Spleen (tissue), 11 donors: Measurements from ENCODE around the gene CTH. TPM values are rescaled to one million over a fixed set of nuclear protein-coding genes. Genes with fewer than 3 reads are reported as not detected.

Experiments
- DNase-seq: peaks from one replicate; pipeline ENCODE4 v3.0.0-alpha.2; 2020
- H3K27ac ChIP-seq, 8 donors: fragments of 200-600 bp; sonication (generic) in 7 of 8; 1 replicate in 4 of 8; 2 replicates in 4 of 8; pipeline versions ENCODE4 v1.5.0 to v1.8.0; 2016 to 2021; ENCODE audit warnings: inconsistent platforms in 4 of 8, mild to moderate bottlenecking in 4 of 8, moderate library complexity in 1 of 8
- H3K27me3 ChIP-seq, 7 donors: fragments of 200-600 bp; sonication (generic) in 6 of 7; replicated peaks in 1 of 7; 1 replicate in 4 of 7; 2 replicates in 3 of 7; pipeline versions ENCODE4 v1.5.0 to v1.8.0; 2016 to 2021; ENCODE audit warnings: inconsistent platforms in 3 of 7, mild to moderate bottlenecking in 1 of 7
- H3K36me3 ChIP-seq, 6 donors: fragments of 200-600 bp; sonication (generic) in 5 of 6; 1 replicate in 4 of 6; 2 replicates in 2 of 6; pipeline versions ENCODE4 v1.5.0 to v1.8.0; 2016 to 2021; ENCODE audit warnings: inconsistent platforms in 2 of 6
- H3K4me1 ChIP-seq, 6 donors: fragments of 200-600 bp; sonication (generic) in 5 of 6; 1 replicate in 3 of 6; 2 replicates in 3 of 6; pipeline versions ENCODE4 v1.5.0 to v1.8.0; 2016 to 2021; ENCODE audit warnings: inconsistent platforms in 3 of 6
- H3K4me3 ChIP-seq, 8 donors: fragments of 200-600 bp; sonication (generic) in 7 of 8; 1 replicate in 4 of 8; 2 replicates in 4 of 8; pipeline versions ENCODE4 v1.5.0 to v1.8.0; 2016 to 2021; ENCODE audit warnings: inconsistent platforms in 4 of 8, mild to moderate bottlenecking in 4 of 8, moderate library complexity in 2 of 8
- H3K9me3 ChIP-seq, 8 donors: fragments of 200-600 bp; sonication (generic) in 7 of 8; 1 replicate in 4 of 8; 2 replicates in 4 of 8; pipeline versions ENCODE4 v1.5.0 to v1.8.0; 2016 to 2021; ENCODE audit warnings: inconsistent platforms in 4 of 8
- POLR2A ChIP-seq, 3 donors: fragments of 450-650 bp; IDR thresholded peaks; one replicate each; pipeline ENCODE4 v1.5.1; 2017; ENCODE audit warnings: antibody characterized with exemption in 3 of 3, mild to moderate bottlenecking in 1 of 3
- POLR2AphosphoS5 ChIP-seq, 3 donors: sonication (generic); formaldehyde crosslinking; IDR thresholded peaks; one replicate each; pipeline ENCODE4 v1.5.1; 2017; ENCODE audit warnings: antibody characterized with exemption in 3 of 3
- WGBS, 5 donors: extraction: QIAGEN DNeasy Blood & Tissue Kit in 3 of 5; methylation state at CpG; one replicate each; pipeline versions ENCODE4 v1.1.5 to v1.1.7; 2013 to 2018; 5-methylcytosine and 5-hydroxymethylcytosine counted together
- intact Hi-C: fragments of 100-400 bp; cut with DNase I; formaldehyde crosslinking; loops from one replicate; pipeline ENCODE4 v1.15.0; 2023; ENCODE audit warnings: low total_unique reads
- polyA plus RNA-seq, 3 donors: library from polyadenylated mRNA; stranded (reverse); fragments of 200-250 nt; gene quantifications; one replicate each; pipeline ENCODE4 v1.2.1, GENCODE V29; 2013
- total RNA-seq, 7 donors: library from RNA; depleted of rRNA in 3 of 7; stranded (reverse); fragments of >200 nt in 3 of 7; fragmentation: NEBNext Ultra II Directional in 4 of 7; extraction: Animal tissue kit (Norgen Biotek cat#: 25700) in 4 of 7; gene quantifications; one replicate each; pipeline versions ENCODE4 v1.1.0 to v1.2.1, GENCODE V29; 2016 to 2021
- TF ChIP-seq, protein P1 (sequence below), 11 experiments: fragments of 200-600 bp in 7 of 11; fragments of 450-650 bp in 4 of 11; sonication (generic) in 4 of 11; IDR thresholded peaks in 8 of 11; conservative IDR thresholded peaks in 3 of 11; 1 replicate in 7 of 11; 2 replicates in 4 of 11; pipeline versions ENCODE4 v1.4.0 to v1.8.0; 2016 to 2021; ENCODE audit warnings: antibody characterized with exemption in 11 of 11, inconsistent platforms in 4 of 11, mild to moderate bottlenecking in 1 of 11
- donor health status: healthy with polysubstance abuse.
- donor health status: DM: no; HTN: no; CAD: no; lungs with moderate emphysema.
- donor health status: DM: no; HTN: no; CAD: no.
- donor health status: Bipolar disorder and iron deficiency.
- donor health status: healthy.
- donor health status: DM: no; HTN: no; CAD: no.
- donor health status: DM: yes; HTN: yes; CAD: no.

CTH gene
- total and polyA plus RNA-seq, 10 donors = 0.80 to 2.7 (median 1.3) TPM

DNA sequence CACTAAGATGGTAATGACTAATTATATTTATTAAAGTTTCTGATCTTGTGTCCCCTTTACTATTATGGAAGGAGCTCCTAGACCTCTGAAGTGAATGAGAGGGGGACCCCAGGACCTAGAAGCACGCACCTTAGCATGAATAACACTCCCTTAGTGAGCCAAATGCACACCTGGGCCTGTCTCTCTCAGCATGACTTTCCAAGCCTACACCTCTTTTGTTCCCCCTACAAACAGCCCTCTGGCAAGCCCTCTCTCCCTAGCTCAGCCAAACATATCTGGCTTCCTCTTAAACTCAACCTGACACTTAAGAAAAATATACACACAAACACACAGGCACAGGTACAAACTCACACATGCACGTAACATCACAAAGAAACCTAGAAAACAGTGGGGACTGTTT is 7.3 kb upstream of the CTH start:
- H3K36me3 ChIP-seq = no peaks in the 10 kb centered on the region
- peaks cover 0 to 4% (median 0%) of the 10 kb centered on the region in 7 donors for H3K27me3 ChIP-seq
- 72 to 92% (median 84%) methylated on average over 2 of the region's 2 CpGs for WGBS, 5 donors
- no peaks in the 10 kb centered on the region for H3K4me1 ChIP-seq
- no peak for DNase-seq
- H3K4me3 ChIP-seq = no peak overlapping the region
- H3K27ac ChIP-seq = no peak overlapping the region
- TF ChIP-seq POLR2A (IDR thresholded peaks at IDR 0.05) (no peak), POLR2AphosphoS5 (IDR thresholded peaks at IDR 0.05) (no peak)
- TF ChIP-seq, protein P1, sequence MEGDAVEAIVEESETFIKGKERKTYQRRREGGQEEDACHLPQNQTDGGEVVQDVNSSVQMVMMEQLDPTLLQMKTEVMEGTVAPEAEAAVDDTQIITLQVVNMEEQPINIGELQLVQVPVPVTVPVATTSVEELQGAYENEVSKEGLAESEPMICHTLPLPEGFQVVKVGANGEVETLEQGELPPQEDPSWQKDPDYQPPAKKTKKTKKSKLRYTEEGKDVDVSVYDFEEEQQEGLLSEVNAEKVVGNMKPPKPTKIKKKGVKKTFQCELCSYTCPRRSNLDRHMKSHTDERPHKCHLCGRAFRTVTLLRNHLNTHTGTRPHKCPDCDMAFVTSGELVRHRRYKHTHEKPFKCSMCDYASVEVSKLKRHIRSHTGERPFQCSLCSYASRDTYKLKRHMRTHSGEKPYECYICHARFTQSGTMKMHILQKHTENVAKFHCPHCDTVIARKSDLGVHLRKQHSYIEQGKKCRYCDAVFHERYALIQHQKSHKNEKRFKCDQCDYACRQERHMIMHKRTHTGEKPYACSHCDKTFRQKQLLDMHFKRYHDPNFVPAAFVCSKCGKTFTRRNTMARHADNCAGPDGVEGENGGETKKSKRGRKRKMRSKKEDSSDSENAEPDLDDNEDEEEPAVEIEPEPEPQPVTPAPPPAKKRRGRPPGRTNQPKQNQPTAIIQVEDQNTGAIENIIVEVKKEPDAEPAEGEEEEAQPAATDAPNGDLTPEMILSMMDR (IDR thresholded peaks at IDR 0.05 in 8 of 11, conservative IDR thresholded peaks at IDR 0.05 in 3 of 11) = no peak
- intact Hi-C loops = no loop called here
- H3K9me3 ChIP-seq = no peaks in the 10 kb centered on the region

DNA sequence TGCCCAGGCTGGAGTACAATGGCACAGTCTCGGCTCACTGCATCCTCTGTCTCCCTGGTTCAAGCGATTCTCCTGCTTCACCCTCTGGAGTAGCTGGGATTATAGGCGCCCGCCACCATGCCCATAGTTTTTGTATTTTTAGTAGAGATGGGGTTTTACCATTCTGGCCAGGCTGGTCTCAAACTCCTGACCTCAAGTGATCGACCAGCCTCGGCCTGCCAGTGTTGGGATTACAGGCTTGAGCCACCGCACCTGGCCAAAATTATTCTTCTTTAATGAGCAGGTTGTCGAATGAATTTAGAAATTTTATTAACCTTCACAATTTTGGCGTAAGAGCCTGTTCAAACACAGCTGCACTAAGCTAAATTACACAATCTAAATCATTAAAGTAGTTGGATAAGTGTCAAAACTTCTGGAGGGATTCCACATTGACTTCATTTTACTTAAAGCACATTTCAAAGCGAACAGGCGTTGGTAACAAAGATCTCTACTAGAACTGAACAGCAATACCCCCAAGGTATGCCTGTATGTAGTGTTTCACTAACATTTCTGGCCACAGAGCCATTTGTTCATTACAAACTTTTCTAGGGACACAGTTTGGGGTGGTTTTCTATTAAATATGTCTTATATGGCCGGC is 5.2 kb upstream of the CTH start:
- intact Hi-C loops = no loop called here
- no peak overlapping the region for H3K27ac ChIP-seq
- no peak overlapping the region for H3K4me3 ChIP-seq
- H3K27me3 ChIP-seq = peaks cover 0 to 4% (median 0%) of the 10 kb centered on the region in 7 donors
- H3K9me3 ChIP-seq = no peaks in the 10 kb centered on the region
- TF ChIP-seq, protein P1 (IDR thresholded peaks at IDR 0.05 in 8 of 11, conservative IDR thresholded peaks at IDR 0.05 in 3 of 11) = no peak
- TF ChIP-seq POLR2AphosphoS5 (IDR thresholded peaks at IDR 0.05) (no peak), POLR2A (IDR thresholded peaks at IDR 0.05) (no peak)
- peaks cover 0 to 11% (median 7%) of the 10 kb centered on the region in 6 donors for H3K4me1 ChIP-seq
- no peaks in the 10 kb centered on the region for H3K36me3 ChIP-seq
- 87 to 93% (median 89%) methylated on average over 12 of the region's 12 CpGs for WGBS, 5 donors
- DNase-seq = no peak

DNA sequence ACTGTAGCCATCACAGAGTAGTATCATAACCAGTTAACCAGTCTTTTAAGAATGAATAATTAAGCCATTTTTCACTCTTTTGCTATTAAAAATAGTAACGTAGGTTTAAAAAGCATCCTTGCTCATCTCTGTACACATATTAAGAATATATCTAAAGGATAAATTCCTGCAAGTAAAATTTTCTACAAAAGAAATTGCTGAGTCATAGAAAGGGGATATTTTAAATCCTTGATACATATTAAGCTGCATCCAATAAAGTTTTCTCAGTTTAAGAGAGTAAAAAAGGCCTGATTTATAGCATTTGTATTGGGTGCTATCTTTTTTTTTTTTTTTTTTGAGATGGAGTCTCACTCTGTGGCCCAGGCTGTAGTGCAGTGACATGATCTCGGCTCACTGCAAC is 1.9 kb upstream of the CTH start:
- intact Hi-C loops = no loop called here
- H3K27me3 ChIP-seq = peaks cover 0 to 4% (median 0%) of the 10 kb centered on the region in 7 donors
- 92 to 100% (median 98%) methylated on average over 2 of the region's 2 CpGs for WGBS, 5 donors
- no peak overlapping the region for H3K27ac ChIP-seq
- H3K9me3 ChIP-seq = no peaks in the 10 kb centered on the region
- no peak for DNase-seq
- no peak overlapping the region for H3K4me3 ChIP-seq
- no peak for TF ChIP-seq POLR2AphosphoS5 (IDR thresholded peaks at IDR 0.05)
- TF ChIP-seq, protein P1 (IDR thresholded peaks at IDR 0.05 in 8 of 11, conservative IDR thresholded peaks at IDR 0.05 in 3 of 11) = no peak
- TF ChIP-seq POLR2A (IDR thresholded peaks at IDR 0.05) = no peak
- no peaks in the 10 kb centered on the region for H3K36me3 ChIP-seq
- H3K4me1 ChIP-seq = peaks cover 5 to 29% (median 21%) of the 10 kb centered on the region in 6 donors

DNA sequence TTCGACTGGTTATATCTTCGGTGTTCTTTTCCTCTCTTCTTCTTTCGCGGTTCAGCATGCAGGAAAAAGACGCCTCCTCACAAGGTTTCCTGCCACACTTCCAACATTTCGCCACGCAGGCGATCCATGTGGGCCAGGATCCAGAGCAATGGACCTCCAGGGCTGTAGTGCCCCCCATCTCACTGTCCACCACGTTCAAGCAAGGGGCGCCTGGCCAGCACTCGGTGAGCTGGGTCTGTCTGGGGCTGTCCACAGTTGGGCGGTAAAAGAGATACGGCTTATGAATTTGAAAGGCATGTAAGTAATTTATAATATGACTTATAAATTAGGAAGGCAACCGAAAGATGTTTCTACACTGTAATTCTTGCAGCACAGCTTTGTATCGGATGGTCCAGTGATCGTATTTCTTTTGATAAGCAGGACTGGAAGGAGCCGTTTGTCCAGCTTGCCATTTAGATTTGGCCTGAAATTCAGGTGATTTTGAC is 334 bp downstream of the CTH start:
- intact Hi-C loops = loop anchor here (10.0 kb wide), 1 partner anchor 57 kb away; the partner anchor contains the start of gene ANKRD13C
- DNase-seq = peak; percentile 86
- WGBS, 5 donors = 1 to 3% (median 2%) methylated on average over 17 of the region's 17 CpGs

More for the DNA sequence above, 334 bp downstream of the CTH start:
- TF ChIP-seq POLR2AphosphoS5 (IDR thresholded peaks at IDR 0.05) = no peak
- Histone ChIP-seq H3K4me3 (peak overlapping the region; percentile 58 to 74 (median 66)), H3K9me3 (no peaks in the 10 kb centered on the region), H3K4me1 (peaks cover 5 to 29% (median 21%) of the 10 kb centered on the region in 6 donors), H3K27me3 (no peaks in the 10 kb centered on the region), H3K36me3 (peaks cover 0 to 1% (median 0%) of the 10 kb centered on the region in 6 donors), H3K27ac (peak overlapping the region; percentile 85 to 96 (median 93))
